Ishikawa (cell line): ENCODE measurements around the gene CLDN7.

Experiments used
- CREB1 ChIP-seq: IDR thresholded peaks from 2 replicates; pipeline ENCODE4 v1.6.1; 2012; ENCODE audit warnings: low read depth
- EGR1 ChIP-seq: IDR thresholded peaks from 2 replicates; pipeline ENCODE4 v1.6.1; 2012
- EP300 ChIP-seq: IDR thresholded peaks from 2 replicates; pipeline ENCODE4 v1.6.1; 2012; ENCODE audit warnings: borderline replicate concordance
- FOXM1 ChIP-seq: IDR thresholded peaks from 2 replicates; pipeline ENCODE4 v1.6.1; 2012; ENCODE audit warnings: low read depth, borderline replicate concordance
- NFIC ChIP-seq: IDR thresholded peaks from 2 replicates; pipeline ENCODE4 v1.6.1; 2012
- RAD21 ChIP-seq: IDR thresholded peaks from 2 replicates; pipeline ENCODE4 v1.6.1; 2012; ENCODE audit warnings: low read depth
- TAF1 ChIP-seq: IDR thresholded peaks from 2 replicates; pipeline ENCODE4 v1.6.1; 2012; ENCODE audit warnings: low read depth, mild to moderate bottlenecking
- TCF12 ChIP-seq: IDR thresholded peaks from 2 replicates; pipeline ENCODE4 v1.6.1; 2012; ENCODE audit warnings: low read depth
- TEAD4 ChIP-seq: IDR thresholded peaks from 2 replicates; pipeline ENCODE4 v1.6.1; 2012
- YY1 ChIP-seq: IDR thresholded peaks from 2 replicates; pipeline ENCODE4 v1.6.1; 2012; ENCODE audit warnings: low read depth
- ZBTB7A ChIP-seq: IDR thresholded peaks from 2 replicates; pipeline ENCODE4 v1.6.1; 2012; ENCODE audit warnings: low read depth
- TF ChIP-seq, protein P1 (sequence below): IDR thresholded peaks from 2 replicates; pipeline ENCODE4 v1.6.1; 2012
- TF ChIP-seq, protein P2 (sequence below): IDR thresholded peaks from 2 replicates; pipeline ENCODE4 v1.6.1; 2012
- TF ChIP-seq, protein P3 (sequence below): IDR thresholded peaks from 2 replicates; pipeline ENCODE4 v1.6.1; 2012; ENCODE audit warnings: low read depth, mild to moderate bottlenecking

DNA sequence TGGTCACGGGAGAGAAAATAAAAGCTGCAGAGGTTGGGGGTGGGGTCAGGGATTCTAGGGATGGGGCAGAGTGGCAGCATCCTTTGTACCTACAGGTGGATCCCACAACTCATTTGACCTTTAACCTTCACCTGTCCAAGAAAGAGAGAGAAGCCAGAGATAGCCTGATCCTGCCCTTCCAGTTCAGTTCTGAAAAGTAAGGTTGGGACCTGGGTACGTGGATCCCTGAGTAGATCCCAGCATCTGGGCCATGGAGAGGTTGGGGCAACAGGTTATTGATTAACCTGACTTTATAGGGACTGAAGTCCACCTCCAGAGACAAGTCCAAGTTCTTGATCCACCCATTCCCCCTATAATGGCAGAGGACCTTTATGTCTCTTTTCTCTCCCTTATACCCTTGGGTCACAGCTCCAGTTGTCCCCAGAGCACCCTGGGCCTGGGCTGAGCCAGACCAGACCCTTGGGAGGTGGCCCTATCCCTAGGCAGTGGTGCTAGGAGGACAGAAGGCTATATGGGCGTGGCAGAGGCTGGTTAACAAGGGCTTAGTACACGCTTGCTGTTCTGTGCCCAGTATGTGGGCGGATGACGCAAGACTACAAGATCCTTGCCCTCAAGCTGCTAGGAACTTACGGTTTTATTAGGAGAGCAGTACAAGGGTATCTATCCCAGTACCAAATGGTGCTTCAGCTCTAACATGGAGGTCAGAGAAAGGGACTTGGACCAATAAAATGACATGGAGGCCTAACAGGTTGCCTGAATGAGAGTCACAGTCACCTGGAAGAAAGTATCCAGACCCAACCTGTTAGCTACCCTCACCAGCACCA, 3.3 kb downstream of the CLDN7 start:
- no peak for TF ChIP-seq EP300
- no peak for TF ChIP-seq YY1
- TF ChIP-seq, protein P1, sequence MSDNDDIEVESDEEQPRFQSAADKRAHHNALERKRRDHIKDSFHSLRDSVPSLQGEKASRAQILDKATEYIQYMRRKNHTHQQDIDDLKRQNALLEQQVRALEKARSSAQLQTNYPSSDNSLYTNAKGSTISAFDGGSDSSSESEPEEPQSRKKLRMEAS = no peak
- TF ChIP-seq NFIC = no peak
- no peak for TF ChIP-seq RAD21
- peak; percentile 82 for TF ChIP-seq EGR1
- TF ChIP-seq, protein P2, sequence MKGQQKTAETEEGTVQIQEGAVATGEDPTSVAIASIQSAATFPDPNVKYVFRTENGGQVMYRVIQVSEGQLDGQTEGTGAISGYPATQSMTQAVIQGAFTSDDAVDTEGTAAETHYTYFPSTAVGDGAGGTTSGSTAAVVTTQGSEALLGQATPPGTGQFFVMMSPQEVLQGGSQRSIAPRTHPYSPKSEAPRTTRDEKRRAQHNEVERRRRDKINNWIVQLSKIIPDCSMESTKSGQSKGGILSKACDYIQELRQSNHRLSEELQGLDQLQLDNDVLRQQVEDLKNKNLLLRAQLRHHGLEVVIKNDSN = no peak
- TF ChIP-seq TAF1 = no peak
- TF ChIP-seq FOXM1 = no peak
- TF ChIP-seq CREB1 = no peak
- no peak for TF ChIP-seq ZBTB7A
- TF ChIP-seq, protein P3, sequence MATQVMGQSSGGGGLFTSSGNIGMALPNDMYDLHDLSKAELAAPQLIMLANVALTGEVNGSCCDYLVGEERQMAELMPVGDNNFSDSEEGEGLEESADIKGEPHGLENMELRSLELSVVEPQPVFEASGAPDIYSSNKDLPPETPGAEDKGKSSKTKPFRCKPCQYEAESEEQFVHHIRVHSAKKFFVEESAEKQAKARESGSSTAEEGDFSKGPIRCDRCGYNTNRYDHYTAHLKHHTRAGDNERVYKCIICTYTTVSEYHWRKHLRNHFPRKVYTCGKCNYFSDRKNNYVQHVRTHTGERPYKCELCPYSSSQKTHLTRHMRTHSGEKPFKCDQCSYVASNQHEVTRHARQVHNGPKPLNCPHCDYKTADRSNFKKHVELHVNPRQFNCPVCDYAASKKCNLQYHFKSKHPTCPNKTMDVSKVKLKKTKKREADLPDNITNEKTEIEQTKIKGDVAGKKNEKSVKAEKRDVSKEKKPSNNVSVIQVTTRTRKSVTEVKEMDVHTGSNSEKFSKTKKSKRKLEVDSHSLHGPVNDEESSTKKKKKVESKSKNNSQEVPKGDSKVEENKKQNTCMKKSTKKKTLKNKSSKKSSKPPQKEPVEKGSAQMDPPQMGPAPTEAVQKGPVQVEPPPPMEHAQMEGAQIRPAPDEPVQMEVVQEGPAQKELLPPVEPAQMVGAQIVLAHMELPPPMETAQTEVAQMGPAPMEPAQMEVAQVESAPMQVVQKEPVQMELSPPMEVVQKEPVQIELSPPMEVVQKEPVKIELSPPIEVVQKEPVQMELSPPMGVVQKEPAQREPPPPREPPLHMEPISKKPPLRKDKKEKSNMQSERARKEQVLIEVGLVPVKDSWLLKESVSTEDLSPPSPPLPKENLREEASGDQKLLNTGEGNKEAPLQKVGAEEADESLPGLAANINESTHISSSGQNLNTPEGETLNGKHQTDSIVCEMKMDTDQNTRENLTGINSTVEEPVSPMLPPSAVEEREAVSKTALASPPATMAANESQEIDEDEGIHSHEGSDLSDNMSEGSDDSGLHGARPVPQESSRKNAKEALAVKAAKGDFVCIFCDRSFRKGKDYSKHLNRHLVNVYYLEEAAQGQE = no peak
- TF ChIP-seq TEAD4 = no peak
- no peak for TF ChIP-seq TCF12
